NCI-H187 treated with DMSO at 0.1 percent for 48 hours (cell line): ENCODE measurements around the gene GLDN.

Experiments used
- DNase-seq: peaks from one replicate; lab custom pipeline; 2025; lab: John Stamatoyannopoulos, UW

The GLDN gene

GRCh38 chr15:51341366-51342226 lies at the start of gene GLDN:
TSS of gene GLDN (plus strand) at chr15:51341655. CDS start at chr15:51341685, 30 bp downstream.
- DNase-seq: no peak

GRCh38 chr15:51298620-51299019 lies 42.8 kb upstream of the GLDN start:
- no peak for DNase-seq

DNA sequence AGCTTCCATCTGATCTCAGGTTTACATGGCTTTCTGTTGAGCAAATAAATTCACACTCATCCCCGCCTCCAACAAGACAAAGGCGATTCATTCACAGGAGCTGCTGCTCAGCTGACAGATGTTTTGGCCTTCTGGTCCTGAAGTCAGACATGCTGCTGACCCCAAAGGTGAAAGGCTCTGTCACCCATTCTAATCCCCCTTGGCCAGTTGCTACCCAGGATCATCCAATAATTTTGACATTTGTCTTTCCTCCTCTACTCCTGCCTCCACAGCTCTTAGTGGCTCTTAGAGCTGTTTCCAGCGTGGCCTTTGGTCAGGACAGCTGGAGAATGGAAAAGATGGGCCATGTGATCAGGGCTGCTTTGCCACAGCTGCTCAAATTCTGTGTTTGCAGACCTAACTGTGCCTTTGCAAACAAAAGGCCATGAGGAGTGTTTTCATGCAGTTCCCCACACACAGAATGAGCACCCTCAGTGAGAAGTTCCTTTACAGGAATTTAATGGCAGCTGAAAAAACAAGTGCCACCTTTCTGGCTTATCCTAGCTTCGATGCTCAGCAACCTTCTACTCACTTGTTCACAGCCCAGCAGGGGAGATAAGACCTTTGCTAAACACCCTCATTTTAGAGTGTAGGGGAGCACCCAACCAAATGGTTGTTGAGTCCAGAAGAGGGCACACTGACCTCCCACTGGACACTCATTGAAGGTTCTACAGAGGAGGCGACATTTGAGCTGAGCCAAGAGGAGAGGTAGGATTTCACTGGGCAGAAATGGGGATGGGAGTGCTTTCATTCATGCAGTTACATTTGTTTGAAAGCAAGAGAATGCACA lies 42.1 kb upstream of the GLDN start:
- no peak for DNase-seq

- DNase-seq: no peak
Measured at GRCh38 chr15:51302480-51302879, 39.0 kb upstream of the GLDN start.

GRCh38 chr15:51303462-51303980 lies 37.9 kb upstream of the GLDN start:
- no peak for DNase-seq

DNA sequence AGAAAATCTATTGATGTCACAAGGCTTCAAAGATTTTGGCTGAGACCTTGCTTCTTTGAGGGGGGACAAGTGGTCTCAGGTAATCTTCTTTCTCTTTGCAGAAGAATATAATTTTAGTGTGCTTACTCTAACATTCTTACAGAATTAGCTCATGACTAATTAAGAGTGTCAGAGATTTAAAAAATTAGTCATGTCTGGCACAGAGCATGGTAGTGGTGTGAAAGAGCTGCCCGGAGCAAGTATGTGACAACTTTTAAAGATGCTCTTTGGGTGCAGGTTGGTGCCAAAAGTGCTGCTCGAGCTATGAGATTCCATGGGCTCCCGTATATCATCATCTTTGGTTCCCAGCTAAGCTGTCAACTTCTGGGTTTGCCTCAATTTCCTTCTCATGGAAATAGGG lies 34.1 kb upstream of the GLDN start:
- DNase-seq: no peak

DNA sequence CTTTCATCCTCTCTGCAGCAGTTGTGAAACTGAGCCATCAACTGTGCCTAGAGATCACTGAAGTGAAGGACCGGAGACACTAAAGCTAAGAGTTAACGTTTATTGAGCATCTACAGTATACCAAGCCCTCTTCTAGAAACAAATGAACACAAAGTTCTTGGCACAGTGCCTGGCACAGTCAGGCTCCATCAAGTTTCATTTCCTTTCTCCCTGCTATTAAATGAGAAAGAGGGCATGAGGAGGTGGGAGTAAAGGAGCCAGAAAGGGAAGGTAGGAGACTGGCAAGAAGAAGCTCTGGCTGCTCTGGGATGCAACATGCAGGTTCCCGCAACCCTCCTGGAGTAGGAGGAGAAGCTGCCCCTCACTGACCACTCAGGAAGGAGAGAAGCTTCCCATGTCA lies 33.6 kb upstream of the GLDN start:
- no peak for DNase-seq

DNA sequence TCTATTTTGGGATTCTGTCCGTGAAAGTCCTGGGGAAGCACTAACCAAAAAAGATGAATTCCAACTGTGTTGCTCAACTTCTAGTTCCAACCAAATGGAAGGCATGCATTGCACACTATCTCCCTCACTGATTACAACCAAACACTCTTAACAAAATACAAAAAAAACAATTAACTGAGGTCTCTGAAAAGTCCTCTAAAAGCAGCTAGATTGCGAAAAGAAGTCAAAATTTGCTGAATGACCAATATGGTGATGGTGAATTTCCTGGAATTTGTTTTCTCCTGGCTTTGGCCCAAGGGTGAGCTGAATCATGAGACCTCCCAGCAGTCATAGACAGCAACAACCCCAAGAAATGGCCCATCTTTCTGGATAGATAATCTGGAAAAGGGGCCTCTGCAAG lies 31.4 kb upstream of the GLDN start:
- DNase-seq: no peak

GRCh38 chr15:51311510-51311909 lies 29.9 kb upstream of the GLDN start:
- DNase-seq: no peak

DNA sequence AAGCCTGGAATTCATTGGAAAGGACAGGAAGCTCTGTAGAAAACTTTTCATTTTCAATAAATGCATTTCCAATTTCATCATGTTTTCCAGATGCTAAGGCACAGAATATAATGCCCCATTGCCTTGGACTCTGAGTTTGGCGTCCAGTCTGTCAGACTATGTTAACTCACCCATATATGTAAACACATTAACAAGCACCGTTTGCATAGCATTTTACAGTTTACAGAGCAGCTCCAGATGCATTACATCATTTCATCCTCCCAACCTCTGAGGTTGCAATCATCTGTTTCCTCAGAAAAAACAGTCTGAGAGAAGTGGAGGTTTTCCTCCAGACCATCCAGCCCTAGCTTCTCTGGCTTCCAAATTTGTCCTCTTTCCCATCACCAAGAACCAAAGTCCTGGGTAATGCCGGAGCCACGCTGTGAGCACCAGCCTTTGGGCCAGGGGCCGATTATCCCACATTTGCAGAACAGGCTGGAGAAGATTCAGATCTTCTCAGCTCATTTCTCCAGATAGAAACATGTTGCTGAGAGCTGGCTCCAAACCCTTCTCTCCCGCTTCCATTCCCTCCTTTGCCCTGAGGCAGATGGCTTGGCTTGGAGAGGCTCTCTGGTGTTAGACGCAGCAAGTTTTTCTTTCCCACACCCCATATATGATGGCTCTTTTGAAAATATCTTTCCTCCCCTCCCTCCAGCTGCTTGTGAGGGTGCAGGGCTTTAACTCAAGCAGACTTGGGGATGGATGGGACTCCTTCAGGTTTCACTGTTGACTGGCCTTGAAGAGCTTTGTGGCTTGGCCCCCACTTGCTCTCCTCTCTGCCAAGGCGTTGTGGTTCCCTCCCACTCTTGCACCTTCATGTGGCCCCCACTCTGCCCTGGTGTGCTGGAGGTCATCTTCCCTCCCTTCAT lies 29.0 kb upstream of the GLDN start:
- no peak for DNase-seq

GRCh38 chr15:51313074-51313393 lies 28.4 kb upstream of the GLDN start:
- DNase-seq: no peak

DNA sequence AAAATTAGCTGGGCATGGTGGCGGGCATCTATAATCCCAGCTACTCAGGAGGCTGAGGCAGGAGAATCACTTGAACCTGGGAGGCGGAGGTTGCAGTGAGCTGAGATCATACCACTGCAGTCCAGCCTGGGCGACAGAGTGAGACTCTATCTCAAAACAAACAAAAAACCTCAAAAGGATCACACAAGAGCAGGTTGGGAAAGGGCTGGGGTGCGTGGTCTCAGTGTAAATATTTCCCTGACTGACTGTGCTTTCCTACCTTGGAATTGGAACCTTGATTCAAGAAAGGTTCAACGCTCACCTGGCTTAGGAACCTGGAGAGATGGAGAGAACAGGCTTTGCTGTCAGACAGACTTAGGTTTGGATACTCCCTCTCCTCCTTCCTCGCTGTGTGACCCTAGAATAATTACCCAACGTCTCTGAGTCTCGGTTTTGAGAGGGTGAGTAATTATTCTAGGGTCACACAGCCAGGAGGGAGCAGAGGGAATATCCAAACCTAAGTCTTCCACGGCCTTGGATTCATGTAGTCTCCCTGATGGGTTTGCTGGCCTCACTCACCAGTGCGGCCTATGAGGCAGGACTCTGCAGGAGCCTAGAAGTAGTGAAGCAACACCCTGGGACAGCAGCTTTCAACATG lies 27.7 kb upstream of the GLDN start:
- no peak for DNase-seq

DNA sequence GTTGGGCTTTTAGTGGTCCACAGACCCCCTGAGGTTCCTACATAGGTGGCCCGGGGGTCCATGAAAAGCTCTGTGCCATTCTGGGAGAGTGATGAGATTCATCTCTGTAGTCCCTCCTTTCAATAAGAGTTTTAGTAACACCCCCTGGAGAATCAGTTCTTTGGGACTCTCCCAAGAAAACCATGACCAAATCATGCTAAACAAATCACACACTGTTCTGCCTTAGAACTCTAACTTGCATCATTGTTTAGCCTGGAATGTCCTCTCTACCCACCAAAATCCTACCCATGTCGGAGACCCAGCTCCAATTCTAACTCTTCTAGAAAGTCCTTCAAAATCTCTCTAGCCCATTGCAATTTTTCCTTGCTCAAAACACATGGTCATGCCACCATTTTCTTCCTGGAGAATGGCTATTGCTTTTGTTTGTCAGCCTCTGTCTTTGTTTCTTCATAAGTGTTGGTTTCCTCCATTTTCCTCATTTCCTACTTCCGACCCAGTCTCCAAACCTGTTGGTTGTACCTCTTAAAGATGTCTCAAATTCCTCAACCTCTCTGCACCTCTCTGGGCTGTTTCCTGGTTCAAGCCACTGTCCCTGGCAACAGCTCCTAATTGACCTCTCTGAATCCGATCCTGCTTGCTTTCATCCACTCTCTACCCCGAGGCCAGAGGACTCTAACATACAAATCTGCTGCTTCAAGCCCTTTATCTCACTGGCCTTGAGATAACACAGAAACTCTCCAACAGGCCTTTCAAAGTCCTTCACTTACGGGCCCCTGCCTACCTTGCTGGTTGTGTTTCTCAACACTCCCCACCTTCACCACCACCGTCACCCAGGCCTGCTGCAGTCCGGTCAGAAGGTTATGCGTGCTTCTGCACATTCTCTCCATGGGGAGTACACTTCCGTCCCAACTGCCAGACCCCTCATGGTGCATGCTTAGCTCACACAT lies 26.8 kb upstream of the GLDN start:
- no peak for DNase-seq

- no peak for DNase-seq
Measured at GRCh38 chr15:51315726-51316125, 25.7 kb upstream of the GLDN start.

DNA sequence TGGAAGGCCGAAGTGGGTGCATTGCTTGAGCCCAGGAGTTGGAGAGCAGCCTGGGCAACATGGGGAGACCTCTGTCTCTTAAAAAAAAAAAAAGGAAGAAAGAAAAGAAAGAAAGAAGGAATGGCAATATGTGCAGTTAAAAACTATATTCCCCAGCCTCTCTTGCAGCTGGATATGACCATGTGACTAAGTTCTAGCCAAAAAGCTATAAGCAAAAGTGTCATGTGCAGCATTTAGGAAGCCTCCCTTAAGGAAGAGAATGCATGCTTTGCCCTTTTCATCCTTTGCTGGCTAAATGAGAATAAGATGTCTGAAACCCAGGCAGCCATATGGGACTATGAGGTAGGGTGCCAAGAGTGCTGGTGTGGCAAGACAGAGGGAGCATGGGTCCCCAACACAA lies 24.8 kb upstream of the GLDN start:
- DNase-seq: no peak

DNA sequence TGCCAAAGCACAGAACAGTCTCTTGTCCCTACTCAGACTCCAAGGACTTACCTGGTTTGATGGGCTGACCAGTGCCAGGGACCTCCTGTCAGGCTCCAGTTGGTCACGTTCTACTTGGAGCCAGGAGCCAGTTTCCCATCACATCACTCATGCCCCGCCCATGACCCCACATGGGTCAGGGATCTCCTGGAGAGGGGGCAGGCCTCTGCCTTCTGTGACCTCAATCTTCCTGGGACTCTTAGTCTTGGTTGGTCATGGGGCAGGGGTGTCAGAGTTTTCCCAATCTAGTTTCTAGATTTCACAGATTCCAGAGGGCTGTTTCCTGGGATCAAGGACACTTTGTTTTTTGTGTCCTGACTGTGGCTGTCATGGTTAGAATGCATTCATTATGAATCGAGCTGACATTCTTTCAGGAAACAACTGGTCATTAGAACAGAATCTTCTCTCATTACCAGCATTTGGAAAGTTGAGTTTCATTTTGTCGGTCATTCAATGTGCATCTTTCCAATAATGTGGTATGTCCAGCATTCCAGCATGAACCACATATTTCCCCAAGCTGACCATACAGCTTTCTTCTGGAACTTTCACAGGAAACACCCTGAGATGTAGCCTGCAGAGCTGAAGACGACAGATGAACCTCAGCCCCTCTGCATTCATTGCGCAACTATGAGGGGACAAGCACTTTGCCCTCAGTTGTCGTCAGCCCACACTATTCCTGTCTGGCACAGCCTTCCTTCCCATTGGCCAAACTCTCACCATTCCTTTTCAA lies 22.9 kb upstream of the GLDN start:
- DNase-seq: no peak

DNA sequence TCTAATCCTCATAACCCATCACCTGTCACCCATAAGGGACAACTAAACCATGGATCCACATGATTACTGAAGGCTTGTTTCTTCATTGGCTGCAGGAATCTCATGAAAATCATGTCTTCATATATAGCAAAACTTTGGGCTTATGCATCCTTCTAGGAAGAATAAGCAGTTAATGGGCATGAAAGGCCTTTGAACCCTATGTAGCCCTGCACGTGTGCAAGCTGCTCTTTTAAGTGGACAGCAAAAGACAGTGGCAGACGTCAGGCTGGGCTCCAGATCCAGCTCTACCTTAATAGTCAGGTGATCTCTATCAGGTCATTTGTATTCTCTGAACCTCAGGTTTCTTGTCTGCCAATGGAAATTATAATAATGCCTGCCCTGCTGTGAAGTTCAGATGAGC lies 21.9 kb upstream of the GLDN start:
- DNase-seq: no peak

DNA sequence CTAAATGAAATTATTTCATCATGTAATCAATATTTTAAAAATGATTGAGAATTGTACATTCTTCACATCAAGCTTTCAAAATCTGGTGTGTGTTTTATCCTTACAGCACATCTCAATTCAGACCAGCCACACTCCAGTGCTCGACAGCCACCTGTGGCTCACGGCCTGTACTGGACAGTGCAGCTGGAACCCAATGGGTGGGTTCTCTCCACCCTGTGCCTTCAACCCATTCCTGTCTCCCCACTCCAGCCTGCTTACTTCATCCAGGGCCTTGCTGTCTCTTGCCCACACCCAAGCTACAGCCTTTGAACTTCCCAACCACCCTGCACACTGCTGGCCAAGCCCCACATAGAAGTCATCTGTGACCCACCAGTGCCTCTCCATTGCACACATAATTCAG lies 20.6 kb upstream of the GLDN start:
- no peak for DNase-seq

DNA sequence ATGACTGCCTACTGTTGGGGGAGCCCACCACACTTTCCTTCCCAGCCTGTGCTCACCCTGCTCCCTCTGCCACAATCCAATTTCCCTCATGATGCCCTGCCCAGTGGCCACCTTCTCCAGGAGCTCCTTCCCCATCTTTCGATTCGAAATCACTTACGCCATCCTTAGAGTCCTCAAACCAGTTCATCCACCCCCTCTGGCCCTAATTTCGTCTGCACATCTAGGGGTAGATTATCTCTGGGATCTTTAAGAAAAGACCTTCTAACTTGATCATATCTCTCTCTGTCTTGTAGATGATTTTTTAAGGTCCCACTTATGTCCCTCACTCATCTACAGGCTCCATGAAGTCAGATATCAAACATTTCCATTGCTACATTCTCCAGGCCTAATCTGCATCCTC lies 20.1 kb upstream of the GLDN start:
- no peak for DNase-seq
